CD4-positive, alpha-beta memory T cell (primary cell): ENCODE results near the gene FAM89A. TPM values are rescaled to one million over a fixed set of nuclear protein-coding genes. Genes with fewer than 3 reads are reported as not detected.

Experiments
- CTCF ChIA-PET: fragments of 350-600 bp; sonication (Branson Sonifier 250); formaldehyde crosslinking; loops from one replicate; lab custom pipeline; 2021; ENCODE audit warnings: inconsistent platforms; ENCODE audit not compliant: partially characterized antibody; lab: Charles Lee
- POLR2A ChIA-PET: fragments of 350-600 bp; sonication (Branson Sonifier 250); formaldehyde crosslinking; loops from one replicate; lab custom pipeline; 2021; ENCODE audit not compliant: partially characterized antibody; lab: Charles Lee
- DNase-seq, 5 donors: peaks; one replicate each; pipeline versions ENCODE4 v3.0.0 to v3.0.0-alpha.2; 2020 to 2022; ENCODE audit warnings: mixed read lengths in 1 of 5
- H3K27ac ChIP-seq: one replicate; pipeline ENCODE4 v1.7.0; 2013; ENCODE audit warnings: low read depth, low read length
- H3K27me3 ChIP-seq: 2 replicates; pipeline ENCODE4 v1.7.0; 2013; ENCODE audit warnings: mild to moderate bottlenecking, low read length, moderate library complexity; ENCODE audit not compliant: insufficient read depth
- H3K36me3 ChIP-seq: 2 replicates; pipeline ENCODE4 v1.7.0; 2013; ENCODE audit warnings: mild to moderate bottlenecking, low read length, moderate library complexity; ENCODE audit not compliant: insufficient read depth
- H3K4me1 ChIP-seq: 2 replicates; pipeline ENCODE4 v1.7.0; 2013; ENCODE audit warnings: mild to moderate bottlenecking, low read length, moderate library complexity; ENCODE audit not compliant: insufficient read depth
- H3K4me3 ChIP-seq, 2 donors: one replicate each; pipeline ENCODE4 v1.7.0; 2013; ENCODE audit warnings: low read length in 2 of 2, mild to moderate bottlenecking in 1 of 2
- H3K9me3 ChIP-seq, 2 donors: one replicate each; pipeline ENCODE4 v1.7.0; 2013; ENCODE audit warnings: low read length in 2 of 2, control low read depth in 1 of 2; ENCODE audit not compliant: control insufficient read depth in 1 of 2
- H3K27ac Mint-ChIP-seq, 7 donors: one replicate each; pipeline ENCODE4 v1.8.0; 2020 to 2021; ENCODE audit warnings: mixed read lengths in 7 of 7, mild to moderate bottlenecking in 6 of 7, inconsistent platforms in 3 of 7, moderate library complexity in 3 of 7
- H3K27me3 Mint-ChIP-seq, 2 donors: one replicate each; pipeline ENCODE4 v1.8.0; 2020 to 2021; ENCODE audit warnings: mixed read lengths in 2 of 2
- H3K36me3 Mint-ChIP-seq, 2 donors: one replicate each; pipeline ENCODE4 v1.8.0; 2020 to 2021; ENCODE audit warnings: mixed read lengths in 2 of 2, inconsistent platforms in 1 of 2, mild to moderate bottlenecking in 1 of 2
- H3K4me1 Mint-ChIP-seq, 4 donors: one replicate each; pipeline ENCODE4 v1.8.0; 2020 to 2021; ENCODE audit warnings: mixed read lengths in 4 of 4, mild to moderate bottlenecking in 1 of 4
- H3K4me3 Mint-ChIP-seq, 8 donors: one replicate each; pipeline ENCODE4 v1.8.0; 2020 to 2021; ENCODE audit warnings: mixed read lengths in 8 of 8, mild to moderate bottlenecking in 7 of 8, moderate library complexity in 6 of 8, inconsistent platforms in 3 of 8
- H3K9me3 Mint-ChIP-seq, 8 donors: one replicate each; pipeline ENCODE4 v1.8.0; 2020 to 2021; ENCODE audit warnings: mixed read lengths in 8 of 8, mild to moderate bottlenecking in 5 of 8, inconsistent platforms in 3 of 8, moderate library complexity in 1 of 8
- intact Hi-C: fragments of 100-400 bp; cut with micrococcal nuclease; formaldehyde crosslinking; loops from one replicate; pipeline ENCODE4 v1.15.1; 2023
- polyA plus RNA-seq, 2 donors: library from polyadenylated mRNA; unstranded; fragments of 300-500 nt; fragmentation: Illumina TruSeq; gene quantifications; one replicate each; pipeline ENCODE4 v1.2.3, GENCODE V29; 2021
- total RNA-seq, 2 experiments: library from RNA; stranded (reverse); gene quantifications; one replicate each; pipeline ENCODE4 v1.2.3, GENCODE V29; 2021

The FAM89A gene
- total and polyA plus RNA-seq, 4 experiments from 2014 or later: 6.5 to 8.7 (median 8.1) TPM

GRCh38 chr1:231065510-231066241, 25.6 kb upstream of the FAM89A start:
- intact Hi-C loops: no loop called here

GRCh38 chr1:231064418-231064817, 24.4 kb upstream of the FAM89A start:
- DNase-seq: no peak
- no peaks in the 10 kb centered on the region for H3K36me3 ChIP-seq
- no peaks in the 10 kb centered on the region for H3K4me1 Mint-ChIP-seq
- H3K27ac ChIP-seq: no peak overlapping the region
- CTCF ChIA-PET: no interaction called here
- H3K27ac Mint-ChIP-seq: no peak overlapping the region
- H3K27me3 ChIP-seq: no peaks in the 10 kb centered on the region
- H3K4me3 Mint-ChIP-seq: no peak overlapping the region
- intact Hi-C loops: no loop called here
- no peaks in the 10 kb centered on the region for H3K9me3 ChIP-seq
- no peak overlapping the region for H3K4me3 ChIP-seq
- H3K4me1 ChIP-seq: no peaks in the 10 kb centered on the region
- H3K36me3 Mint-ChIP-seq: no peaks in the 10 kb centered on the region
- peaks cover 3 to 4% of the 10 kb centered on the region in 2 donors for H3K27me3 Mint-ChIP-seq
- no peaks in the 10 kb centered on the region for H3K9me3 Mint-ChIP-seq
- POLR2A ChIA-PET: no interaction called here

More at GRCh38 chr1:231065510-231066241, 25.6 kb upstream of the FAM89A start:
- DNase-seq: no peak
- Mint-ChIP-seq H3K4me1 (no peaks in the 10 kb centered on the region), H3K27me3 (peaks cover 3 to 5% of the 10 kb centered on the region in 2 donors), H3K9me3 (no peaks in the 10 kb centered on the region), H3K4me3 (no peak overlapping the region), H3K36me3 (no peaks in the 10 kb centered on the region), H3K27ac (no peak overlapping the region)
- no peaks in the 10 kb centered on the region for H3K36me3 ChIP-seq
- CTCF ChIA-PET: no interaction called here
- no peaks in the 10 kb centered on the region for H3K4me1 ChIP-seq
- no peaks in the 10 kb centered on the region for H3K27me3 ChIP-seq
- POLR2A ChIA-PET: no interaction called here
- no peaks in the 10 kb centered on the region for H3K9me3 ChIP-seq
- H3K4me3 ChIP-seq: no peak overlapping the region
- H3K27ac ChIP-seq: no peak overlapping the region

- peaks cover 3 to 4% of the 10 kb centered on the region in 2 donors for H3K27me3 Mint-ChIP-seq
- no peaks in the 10 kb centered on the region for H3K36me3 ChIP-seq
- H3K36me3 Mint-ChIP-seq: no peaks in the 10 kb centered on the region
- H3K27me3 ChIP-seq: no peaks in the 10 kb centered on the region
- H3K4me3 ChIP-seq: no peak overlapping the region
- no peak overlapping the region for H3K27ac ChIP-seq
- DNase-seq: no peak
- no peak overlapping the region for H3K4me3 Mint-ChIP-seq
- POLR2A ChIA-PET: no interaction called here
- H3K9me3 Mint-ChIP-seq: no peaks in the 10 kb centered on the region
- no peaks in the 10 kb centered on the region for H3K4me1 ChIP-seq
- no peaks in the 10 kb centered on the region for H3K9me3 ChIP-seq
- CTCF ChIA-PET: no interaction called here
- intact Hi-C loops: no loop called here
- no peaks in the 10 kb centered on the region for H3K4me1 Mint-ChIP-seq
- no peak overlapping the region for H3K27ac Mint-ChIP-seq
Measured at GRCh38 chr1:231063331-231063730, 23.3 kb upstream of the FAM89A start.

DNA sequence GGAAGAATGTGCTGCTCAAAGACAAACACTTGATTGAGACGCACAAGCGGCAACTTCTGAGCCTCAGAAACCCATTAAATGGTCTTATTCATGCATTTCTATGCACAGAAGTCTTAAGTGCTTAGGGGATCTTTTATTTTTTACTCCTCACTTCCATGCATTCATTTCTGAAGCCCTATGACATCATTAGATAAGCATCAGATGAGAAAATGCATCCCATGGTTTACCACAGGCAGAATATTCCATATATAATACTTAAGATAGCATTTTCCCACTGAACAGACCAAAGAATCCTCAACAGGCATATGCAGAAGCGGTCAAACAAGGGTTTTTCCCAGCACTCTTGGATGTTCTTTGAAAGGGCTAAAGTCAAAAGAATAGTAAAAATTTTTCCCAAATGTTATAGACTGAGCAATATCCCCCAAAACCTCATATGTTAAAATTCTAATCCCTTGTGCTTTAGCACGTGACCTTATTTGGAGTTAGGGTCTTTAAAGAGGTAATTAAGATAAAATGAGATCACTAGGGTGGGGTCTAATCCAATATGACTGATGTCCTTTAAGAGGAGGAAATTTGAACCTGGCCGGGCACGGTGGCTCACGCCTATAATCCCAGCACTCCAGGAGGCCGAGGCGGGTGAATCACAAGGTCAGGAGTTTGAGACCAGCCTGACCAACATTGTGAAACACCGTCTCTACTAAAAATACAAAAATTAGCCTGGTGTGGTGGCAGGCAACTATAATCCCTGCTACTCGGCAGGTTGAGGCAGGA, 22.6 kb upstream of the FAM89A start:
- POLR2A ChIA-PET: no interaction called here
- Histone ChIP-seq H3K4me3 (no peak overlapping the region), H3K27me3 (no peaks in the 10 kb centered on the region), H3K4me1 (no peaks in the 10 kb centered on the region), H3K9me3 (no peaks in the 10 kb centered on the region), H3K36me3 (no peaks in the 10 kb centered on the region), H3K27ac (no peak overlapping the region)
- H3K9me3 Mint-ChIP-seq: no peaks in the 10 kb centered on the region
- no peak overlapping the region for H3K27ac Mint-ChIP-seq
- CTCF ChIA-PET: no interaction called here
- no peak overlapping the region for H3K4me3 Mint-ChIP-seq
- H3K4me1 Mint-ChIP-seq: no peaks in the 10 kb centered on the region
- no peak for DNase-seq
- peaks cover 3 to 4% of the 10 kb centered on the region in 2 donors for H3K27me3 Mint-ChIP-seq
- intact Hi-C loops: no loop called here
- no peaks in the 10 kb centered on the region for H3K36me3 Mint-ChIP-seq

DNA sequence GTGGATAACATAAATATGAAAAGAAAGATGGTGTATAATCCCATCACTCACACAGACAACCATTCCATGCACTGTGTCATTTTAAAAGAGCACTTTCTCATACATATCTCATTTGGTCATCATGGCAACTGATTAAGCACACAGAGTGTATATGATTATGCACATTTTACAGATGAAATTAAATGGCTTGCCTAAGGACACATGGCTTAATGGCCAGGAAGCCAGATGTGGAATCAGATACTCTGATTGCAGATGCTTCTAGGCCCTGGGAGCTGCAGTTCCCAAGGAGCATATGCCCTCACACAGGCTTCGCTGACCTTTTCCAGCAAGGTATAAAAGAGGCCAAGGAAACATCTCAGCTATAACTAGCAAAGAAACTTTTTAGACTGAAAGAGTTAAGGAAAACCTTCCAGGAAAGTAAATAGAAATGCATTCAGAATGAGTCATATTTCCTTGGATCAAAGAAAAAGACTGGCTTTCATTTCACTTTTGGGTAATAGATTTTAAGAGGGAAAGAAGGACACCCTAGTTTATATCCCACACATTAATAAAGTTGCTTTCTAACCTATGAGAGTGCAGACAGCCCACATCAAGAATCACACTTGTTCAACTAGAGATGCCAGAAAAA, 19.6 kb upstream of the FAM89A start:
- no peak for DNase-seq
- Histone ChIP-seq H3K27ac (no peak overlapping the region), H3K4me3 (no peak overlapping the region), H3K9me3 (no peaks in the 10 kb centered on the region), H3K36me3 (no peaks in the 10 kb centered on the region), H3K27me3 (no peaks in the 10 kb centered on the region), H3K4me1 (no peaks in the 10 kb centered on the region)
- no peaks in the 10 kb centered on the region for H3K4me1 Mint-ChIP-seq
- peaks cover 2 to 10% of the 10 kb centered on the region in 2 donors for H3K27me3 Mint-ChIP-seq
- H3K9me3 Mint-ChIP-seq: peaks cover 0 to 6% (median 2%) of the 10 kb centered on the region in 8 donors
- intact Hi-C loops: no loop called here
- ChIA-PET POLR2A (no interaction called here), CTCF (no interaction called here)
- H3K4me3 Mint-ChIP-seq: no peak overlapping the region
- no peaks in the 10 kb centered on the region for H3K36me3 Mint-ChIP-seq
- H3K27ac Mint-ChIP-seq: no peak overlapping the region

DNA sequence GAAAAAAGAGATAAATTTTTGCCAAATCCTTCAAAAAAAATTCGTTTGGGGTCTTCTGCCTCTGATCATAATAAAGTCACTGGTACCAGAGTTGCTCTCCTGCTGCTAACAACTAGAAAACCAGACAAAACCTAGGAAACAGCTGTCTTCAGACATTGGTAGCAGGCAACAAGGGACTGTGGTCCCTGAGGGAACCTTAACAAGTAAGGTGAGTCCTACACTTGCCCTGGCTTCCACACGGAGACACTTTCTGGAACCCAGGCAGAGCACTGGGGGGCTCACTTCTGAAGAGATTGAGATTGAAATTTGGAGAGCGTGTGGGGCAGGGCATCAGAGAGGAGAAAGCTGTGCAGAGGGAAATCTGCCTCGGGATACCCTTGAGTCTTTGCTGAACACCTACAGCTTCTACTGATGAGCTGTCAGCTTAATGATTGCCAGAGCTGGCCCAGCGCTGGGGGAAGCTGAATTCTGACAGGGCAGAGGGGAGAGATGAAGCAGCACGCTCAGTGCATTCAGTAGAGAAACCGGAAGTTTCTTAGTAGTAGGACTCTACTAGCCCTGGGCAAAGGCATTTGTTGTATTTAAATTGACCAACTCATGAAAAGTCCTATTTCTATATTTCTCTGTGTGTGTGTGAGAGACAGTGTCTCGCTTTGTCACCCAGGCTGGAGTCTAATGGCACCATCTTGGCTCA, 18.5 kb upstream of the FAM89A start:
- H3K27ac ChIP-seq: no peak overlapping the region
- H3K4me3 ChIP-seq: no peak overlapping the region
- intact Hi-C loops: no loop called here
- no peaks in the 10 kb centered on the region for H3K36me3 ChIP-seq
- ChIA-PET POLR2A (no interaction called here), CTCF (no interaction called here)
- Mint-ChIP-seq H3K27me3 (peaks cover 2 to 10% of the 10 kb centered on the region in 2 donors), H3K4me1 (peaks cover 0 to 4% (median 4%) of the 10 kb centered on the region in 4 donors), H3K9me3 (peaks cover 0 to 6% (median 2%) of the 10 kb centered on the region in 8 donors), H3K36me3 (no peaks in the 10 kb centered on the region), H3K27ac (no peak overlapping the region), H3K4me3 (peak overlapping the region in 1 of 8 donors; percentile 0)
- H3K9me3 ChIP-seq: no peaks in the 10 kb centered on the region
- H3K4me1 ChIP-seq: no peaks in the 10 kb centered on the region
- DNase-seq: no peak
- no peaks in the 10 kb centered on the region for H3K27me3 ChIP-seq

DNA sequence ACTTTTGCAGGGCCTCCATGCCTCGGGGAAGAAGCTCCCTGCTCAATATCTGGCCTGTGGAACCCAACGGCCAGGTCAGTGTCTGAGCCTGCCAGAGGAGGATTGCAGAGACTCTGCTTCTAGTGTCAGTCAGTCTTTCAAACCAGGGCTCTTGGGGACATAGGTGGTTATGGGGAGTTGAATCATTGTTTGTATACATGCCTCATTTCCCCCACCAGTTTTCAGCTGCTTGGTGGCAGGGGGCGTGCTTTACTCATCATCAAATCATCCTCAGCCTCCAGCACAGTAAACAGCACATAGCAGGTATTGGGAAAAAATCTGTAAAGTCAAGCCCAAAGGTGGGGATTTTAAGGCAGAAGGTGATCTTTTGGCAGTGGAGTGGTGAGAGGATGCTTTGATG, 17.4 kb upstream of the FAM89A start:
- Histone ChIP-seq H3K9me3 (no peaks in the 10 kb centered on the region), H3K4me3 (no peak overlapping the region), H3K36me3 (no peaks in the 10 kb centered on the region), H3K27me3 (no peaks in the 10 kb centered on the region), H3K4me1 (no peaks in the 10 kb centered on the region), H3K27ac (no peak overlapping the region)
- H3K36me3 Mint-ChIP-seq: no peaks in the 10 kb centered on the region
- no peak overlapping the region for H3K4me3 Mint-ChIP-seq
- ChIA-PET POLR2A (no interaction called here), CTCF (no interaction called here)
- intact Hi-C loops: no loop called here
- no peak for DNase-seq
- peaks cover 0 to 6% (median 2%) of the 10 kb centered on the region in 8 donors for H3K9me3 Mint-ChIP-seq
- H3K4me1 Mint-ChIP-seq: peaks cover 6 to 11% (median 7%) of the 10 kb centered on the region in 4 donors
- no peak overlapping the region for H3K27ac Mint-ChIP-seq
- peaks cover 2 to 10% of the 10 kb centered on the region in 2 donors for H3K27me3 Mint-ChIP-seq
